Measurements from ENCODE around the gene DGKE. TPM values are rescaled to one million over a fixed set of nuclear protein-coding genes. Genes with fewer than 3 reads are reported as not detected.

DGKE gene
- total RNA-seq, result 6.1 and 8.0 TPM in 2 replicates

GRCh38 chr17:56833809-56834379, at the start of gene DGKE, which contains the start of gene C17orf67:
Gene DGKE, plus strand, starts transcription at chr17:56834151. Its CDS starts 645 bp downstream, at chr17:56834796.
Gene C17orf67, minus strand, starts transcription at chr17:56833920. Its CDS starts 18,110 bp downstream, at chr17:56815810.

GRCh38 chr17:56913867-56914580, 80.1 kb downstream of the DGKE start, which contains the start of gene TRIM25:
Gene TRIM25, minus strand, starts transcription at chr17:56914049. Its CDS starts 61 bp downstream, at chr17:56913988.

Small RNAs within 50 kb of the gene (small RNA-seq; reads per million reads assigned to genes)
- gene AC015912.2 (not detected), gene RNU6-1158P (not detected)

Other genes with a start within 250 kb of the DGKE start
- 0.22 TPM in 1 of 2 replicates, not detected in the other for gene NOG, start 240.5 kb upstream of the DGKE start, total RNA-seq
- 0.39 and 0.76 TPM in 2 replicates for gene C17orf67, start 231 bp upstream of the DGKE start, total RNA-seq
- 29.0 and 41.9 TPM in 2 replicates for gene TRIM25, start 79.9 kb downstream of the DGKE start, total RNA-seq
- 13.2 and 17.3 TPM in 2 replicates for gene COIL, start 126.9 kb downstream of the DGKE start, total RNA-seq
- 54.4 and 58.7 TPM in 2 replicates for gene SCPEP1, start 144.0 kb downstream of the DGKE start, total RNA-seq